Ovary (tissue), 9 donors: ENCODE data around the gene MFSD1. TPM values are rescaled to one million over a fixed set of nuclear protein-coding genes. Genes with fewer than 3 reads are reported as not detected.

Experiments used
- DNase-seq, 5 donors: peaks; one replicate each; pipeline ENCODE4 v3.0.0-alpha.2; 2019 to 2020
- H3K27ac ChIP-seq, 2 donors: fragments of 200-600 bp; one replicate each; pipeline versions ENCODE4 v1.5.1 to v1.8.0; 2019 to 2022
- H3K27me3 ChIP-seq: fragments of 200-600 bp; one replicate; pipeline ENCODE4 v1.8.0; 2022
- H3K36me3 ChIP-seq: fragments of 200-600 bp; sonication (generic); one replicate; pipeline ENCODE4 v1.5.1; 2019
- H3K4me1 ChIP-seq: one replicate; pipeline ENCODE4 v1.8.1; 2013; ENCODE audit warnings: mild to moderate bottlenecking, moderate library complexity; ENCODE audit not compliant: insufficient read depth
- H3K4me3 ChIP-seq: fragments of 200-600 bp; sonication (generic); one replicate; pipeline ENCODE4 v1.5.1; 2017
- H3K9me3 ChIP-seq, 2 donors: fragments of 200-600 bp in 1 of 2; sonication (generic) in 1 of 2; one replicate each; pipeline versions ENCODE4 v1.5.1 to v1.8.1; 2013 to 2019; ENCODE audit warnings: mild to moderate bottlenecking in 1 of 2, moderate library complexity in 1 of 2
- EP300 ChIP-seq: sonication (generic); formaldehyde crosslinking; IDR thresholded peaks from one replicate; pipeline ENCODE4 v1.6.1; 2017; ENCODE audit warnings: antibody characterized with exemption
- POLR2A ChIP-seq: fragments of 450-650 bp; IDR thresholded peaks from one replicate; pipeline ENCODE4 v1.6.1; 2017; ENCODE audit warnings: antibody characterized with exemption, mild to moderate bottlenecking, moderate library complexity
- WGBS, 3 donors: extraction: QIAGEN DNeasy Blood & Tissue Kit in 1 of 3; methylation state at CpG; one replicate each; pipeline versions ENCODE4 v1.1.5 to v1.1.7; 2013 to 2017; 5-methylcytosine and 5-hydroxymethylcytosine counted together
- intact Hi-C, 4 donors: fragments of 100-400 bp; cut with DNase I; formaldehyde crosslinking; loops; one replicate each; pipeline versions ENCODE4 v1.11.0 to v1.15.1; 2022 to 2023
- polyA plus RNA-seq, 2 donors: library from polyadenylated mRNA; stranded (reverse); fragments of 200-250 nt in 1 of 2; fragments of 350-450 nt in 1 of 2; fragmentation: Illumina TruSeq in 1 of 2; extraction: RNeasy Lipid Tissue Mini Kit (QIAGEN cat#74804) in 1 of 2; gene quantifications; one replicate each; pipeline ENCODE4 v1.2.3, GENCODE V29; 2013 to 2014
- total RNA-seq, 7 donors: library from RNA; depleted of rRNA in 2 of 7; stranded (reverse); fragments of >200 nt in 2 of 7; fragmentation: NEBNext Ultra II Directional in 3 of 7; extraction: Animal tissue kit (Norgen Biotek cat#: 25700) in 3 of 7; gene quantifications; one replicate each; pipeline versions ENCODE4 v1.1.0 to v1.2.4, GENCODE V29; 2016 to 2023
- TF ChIP-seq, protein P1 (sequence below), 3 donors: fragments of 450-650 bp in 2 of 3; fragments of 200-600 bp in 1 of 3; IDR thresholded peaks; one replicate each; pipeline versions ENCODE4 v1.5.1 to v1.8.0; 2016 to 2022; ENCODE audit warnings: antibody characterized with exemption in 3 of 3, mild to moderate bottlenecking in 1 of 3
- donor health status: DM: no; HTN: no; CAD: no; lungs with moderate emphysema.
- donor health status: DM: no; HTN: no; CAD: no.
- donor health status: Bipolar disorder and iron deficiency.
- donor health status: DM: yes; HTN: yes; CAD: no.
- donor health status: DM: no; HTN: no; CAD: no.
- donor health status: DM: yes; HTN: yes; CAD: no.

The MFSD1 gene
- total and polyA plus RNA-seq, 9 donors: 27.1 to 63.8 (median 43.0) TPM

DNA sequence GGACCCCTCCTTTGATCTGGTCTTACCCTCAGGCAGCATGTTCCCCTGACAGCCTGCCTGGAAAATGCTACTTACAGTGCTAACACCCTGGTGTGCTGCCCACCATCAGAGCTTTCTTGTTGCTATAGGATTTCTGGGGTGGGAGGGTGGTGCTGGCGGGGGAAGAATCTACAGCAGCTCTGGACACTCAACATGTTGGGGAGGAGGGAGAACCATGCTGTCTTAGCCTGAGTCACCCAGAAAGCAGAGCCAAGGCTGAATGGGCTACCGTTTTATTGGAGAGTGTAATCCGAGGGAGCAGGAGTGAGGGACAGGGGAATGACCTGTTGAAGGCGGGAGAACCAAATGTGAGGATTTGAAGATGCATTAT is 45.6 kb downstream of the MFSD1 start:
- intact Hi-C loops: loop anchor here in 2 of 4 donors (5.0 to 10.0 kb wide), 2 partner anchors 407 to 415 kb away; no protein-coding TSS in a partner anchor
- Histone ChIP-seq H3K36me3 (no peaks in the 10 kb centered on the region), H3K9me3 (no peaks in the 10 kb centered on the region), H3K4me1 (no peaks in the 10 kb centered on the region), H3K4me3 (no peak overlapping the region), H3K27me3 (no peaks in the 10 kb centered on the region), H3K27ac (no peak overlapping the region)
- no peak for DNase-seq
- WGBS, 3 donors: 52 to 62% (median 59%) methylated on average over 4 of the region's 4 CpGs
- TF ChIP-seq EP300: no peak
- TF ChIP-seq, protein P1, sequence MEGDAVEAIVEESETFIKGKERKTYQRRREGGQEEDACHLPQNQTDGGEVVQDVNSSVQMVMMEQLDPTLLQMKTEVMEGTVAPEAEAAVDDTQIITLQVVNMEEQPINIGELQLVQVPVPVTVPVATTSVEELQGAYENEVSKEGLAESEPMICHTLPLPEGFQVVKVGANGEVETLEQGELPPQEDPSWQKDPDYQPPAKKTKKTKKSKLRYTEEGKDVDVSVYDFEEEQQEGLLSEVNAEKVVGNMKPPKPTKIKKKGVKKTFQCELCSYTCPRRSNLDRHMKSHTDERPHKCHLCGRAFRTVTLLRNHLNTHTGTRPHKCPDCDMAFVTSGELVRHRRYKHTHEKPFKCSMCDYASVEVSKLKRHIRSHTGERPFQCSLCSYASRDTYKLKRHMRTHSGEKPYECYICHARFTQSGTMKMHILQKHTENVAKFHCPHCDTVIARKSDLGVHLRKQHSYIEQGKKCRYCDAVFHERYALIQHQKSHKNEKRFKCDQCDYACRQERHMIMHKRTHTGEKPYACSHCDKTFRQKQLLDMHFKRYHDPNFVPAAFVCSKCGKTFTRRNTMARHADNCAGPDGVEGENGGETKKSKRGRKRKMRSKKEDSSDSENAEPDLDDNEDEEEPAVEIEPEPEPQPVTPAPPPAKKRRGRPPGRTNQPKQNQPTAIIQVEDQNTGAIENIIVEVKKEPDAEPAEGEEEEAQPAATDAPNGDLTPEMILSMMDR (IDR thresholded peaks at IDR 0.05): no peak

DNA sequence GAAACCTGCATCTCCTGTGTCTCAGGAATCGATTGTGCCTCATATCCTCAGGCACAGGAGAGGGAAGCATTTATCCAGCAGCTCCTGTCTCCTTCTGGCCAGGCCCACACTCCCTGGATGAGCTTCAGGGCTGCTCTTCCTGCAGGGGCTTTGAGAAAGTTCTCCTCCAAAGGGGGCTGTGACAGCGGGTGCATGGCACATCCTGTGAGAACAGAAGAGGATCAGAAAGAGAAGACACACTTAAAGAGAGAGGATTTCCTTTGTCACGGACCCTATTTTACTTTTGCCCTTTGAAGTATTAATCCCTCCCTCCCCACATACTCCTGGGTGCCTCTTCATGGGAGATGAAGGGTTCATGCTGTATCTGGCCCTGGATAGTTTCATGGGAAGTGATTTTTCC is 46.0 kb downstream of the MFSD1 start:
- 42 to 58% (median 54%) methylated on average over 3 of the region's 3 CpGs for WGBS, 3 donors
- intact Hi-C loops: loop anchor here in 2 of 4 donors (5.0 to 10.0 kb wide), 2 partner anchors 407 to 414 kb away; no protein-coding TSS in a partner anchor
- Histone ChIP-seq H3K4me1 (no peaks in the 10 kb centered on the region), H3K4me3 (no peak overlapping the region), H3K9me3 (no peaks in the 10 kb centered on the region), H3K27ac (no peak overlapping the region), H3K27me3 (no peaks in the 10 kb centered on the region), H3K36me3 (no peaks in the 10 kb centered on the region)
- TF ChIP-seq POLR2A: no peak
- no peak for TF ChIP-seq EP300
- TF ChIP-seq, protein P1 (IDR thresholded peaks at IDR 0.05): no peak
- DNase-seq: no peak

DNA sequence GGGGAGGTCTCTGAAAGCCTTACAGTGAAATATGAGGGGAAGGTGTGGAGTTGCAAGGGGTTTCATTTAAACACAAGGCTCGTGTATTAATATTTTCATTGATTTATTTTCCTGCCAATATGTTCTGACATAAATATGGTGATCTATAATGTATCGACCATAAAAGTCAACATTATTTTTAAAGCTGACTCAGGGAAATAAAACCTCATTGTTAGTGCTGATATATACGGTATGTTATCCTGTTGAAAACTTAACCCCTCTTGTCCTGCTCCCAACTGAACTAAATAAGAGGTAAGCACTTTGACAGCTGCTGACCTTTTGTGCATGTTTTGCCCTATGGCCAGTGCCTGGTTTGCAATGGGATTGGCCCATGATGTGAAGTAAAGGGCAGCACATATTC is 47.9 kb downstream of the MFSD1 start:
- H3K9me3 ChIP-seq: no peaks in the 10 kb centered on the region
- WGBS, 3 donors: 39 to 58% (median 49%) methylated on average over 3 of the region's 3 CpGs
- no peak for DNase-seq
- no peak for TF ChIP-seq EP300
- TF ChIP-seq, protein P1 (IDR thresholded peaks at IDR 0.05): no peak
- no peaks in the 10 kb centered on the region for H3K27me3 ChIP-seq
- H3K4me1 ChIP-seq: no peaks in the 10 kb centered on the region
- intact Hi-C loops: loop anchor here in 2 of 4 donors (5.0 to 10.0 kb wide), 2 partner anchors 405 to 413 kb away; no protein-coding TSS in a partner anchor
- no peaks in the 10 kb centered on the region for H3K36me3 ChIP-seq
- no peak overlapping the region for H3K4me3 ChIP-seq
- no peak overlapping the region for H3K27ac ChIP-seq

DNA sequence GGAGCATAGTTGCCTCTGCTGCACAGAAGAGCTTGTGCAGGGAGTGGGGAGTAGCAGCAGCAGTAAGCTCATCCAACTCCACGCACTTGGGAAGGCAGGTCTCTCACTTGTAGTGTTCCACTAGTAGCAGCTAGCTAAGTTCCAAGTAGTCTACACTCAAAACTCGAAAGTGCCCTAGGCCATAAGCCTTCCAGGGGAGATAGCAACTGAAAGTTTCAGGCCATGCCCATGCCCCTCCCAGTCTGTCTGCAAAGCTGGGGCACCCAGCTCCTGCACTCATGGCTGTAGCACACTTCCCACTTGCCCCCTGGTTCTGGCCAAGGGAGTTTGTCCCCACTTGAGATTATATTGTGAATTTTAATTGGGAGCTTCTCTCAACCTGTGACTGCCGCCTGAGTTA is 57.5 kb downstream of the MFSD1 start:
- WGBS, 3 donors: 85 to 96% (median 89%) methylated on average over 3 of the region's 3 CpGs
- intact Hi-C loops: no loop called here

More for the DNA sequence above, 57.5 kb downstream of the MFSD1 start:
- Histone ChIP-seq H3K9me3 (no peaks in the 10 kb centered on the region), H3K27ac (no peak overlapping the region), H3K4me3 (no peak overlapping the region), H3K4me1 (no peaks in the 10 kb centered on the region), H3K27me3 (no peaks in the 10 kb centered on the region), H3K36me3 (no peaks in the 10 kb centered on the region)
- TF ChIP-seq, protein P1 (IDR thresholded peaks at IDR 0.05): no peak
- TF ChIP-seq POLR2A: no peak
- TF ChIP-seq EP300: no peak
- DNase-seq: no peak
